GM18909 (cell line): ENCODE measurements around the gene ITSN1.

Experiments
- ATAC-seq: cut with Tn5 transposase; IDR thresholded peaks from one replicate; pipeline ENCODE4 v1.9.1; 2021; ENCODE audit warnings: mild to moderate bottlenecking; ENCODE audit not compliant: unreplicated experiment, poor library complexity

Gene ITSN1

GRCh38 chr21:33828083-33828482 lies 185.8 kb downstream of the ITSN1 start:
- ATAC-seq: no peak

- no peak for ATAC-seq
Measured at GRCh38 chr21:33828577-33828976, 186.3 kb downstream of the ITSN1 start.

GRCh38 chr21:33829844-33830243 lies 187.5 kb downstream of the ITSN1 start:
- no peak for ATAC-seq

DNA sequence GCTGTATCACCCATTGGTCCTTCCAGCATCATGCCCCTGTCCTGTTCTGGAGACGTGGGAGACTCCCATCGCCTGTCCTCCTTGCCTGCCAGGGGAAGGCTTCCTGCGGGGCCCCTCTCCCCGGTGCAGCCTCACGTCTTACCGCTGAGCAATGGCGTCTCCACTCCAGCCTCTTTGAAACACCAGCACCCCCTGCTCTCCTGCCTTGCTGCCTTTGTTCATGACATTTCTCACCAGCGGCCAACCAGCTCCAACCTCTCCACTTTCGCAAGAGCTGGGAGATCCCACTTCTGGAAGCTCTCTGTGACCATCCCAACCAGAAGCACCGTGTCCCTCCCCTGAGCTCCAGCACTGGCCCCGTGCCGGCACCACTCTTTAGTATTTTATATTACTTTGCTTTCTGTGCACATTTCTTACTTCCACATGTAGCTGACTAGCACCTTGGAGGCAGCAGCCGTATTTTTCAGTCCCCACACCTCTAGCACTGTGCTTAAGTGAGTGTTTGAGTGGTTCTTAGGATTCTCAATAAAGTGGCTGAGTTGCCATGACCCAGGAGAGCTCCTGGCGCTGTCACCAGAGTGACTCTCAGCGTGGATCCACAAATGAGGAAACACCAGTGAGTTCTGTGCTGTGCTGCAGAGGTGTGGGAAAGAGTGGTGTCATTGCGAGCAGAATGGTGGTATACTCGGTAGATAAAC lies 189.8 kb downstream of the ITSN1 start:
- no peak for ATAC-seq

- no peak for ATAC-seq
Measured at GRCh38 chr21:33834801-33835500, 192.7 kb downstream of the ITSN1 start.

DNA sequence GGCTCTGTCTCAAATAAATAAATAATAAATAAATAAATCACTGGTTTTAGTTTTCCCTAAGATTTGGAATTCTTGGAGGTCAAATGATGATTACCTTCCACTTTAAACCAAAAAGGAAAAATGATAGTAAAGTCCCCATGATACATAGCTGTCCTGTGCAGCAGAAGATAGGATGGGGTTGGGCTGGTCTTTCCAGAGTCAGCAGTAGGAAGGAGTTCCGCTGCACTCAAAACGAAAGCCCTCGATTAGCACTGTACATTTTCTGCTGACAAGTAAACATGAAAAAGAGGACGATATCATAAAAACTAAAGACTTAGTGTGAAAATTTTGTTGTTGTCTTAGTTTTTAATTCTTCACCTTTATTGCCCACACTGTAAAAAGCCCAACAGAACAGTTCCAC lies 193.6 kb downstream of the ITSN1 start:
- ATAC-seq: no peak

GRCh38 chr21:33836408-33836807 lies 194.1 kb downstream of the ITSN1 start:
- ATAC-seq: no peak

DNA sequence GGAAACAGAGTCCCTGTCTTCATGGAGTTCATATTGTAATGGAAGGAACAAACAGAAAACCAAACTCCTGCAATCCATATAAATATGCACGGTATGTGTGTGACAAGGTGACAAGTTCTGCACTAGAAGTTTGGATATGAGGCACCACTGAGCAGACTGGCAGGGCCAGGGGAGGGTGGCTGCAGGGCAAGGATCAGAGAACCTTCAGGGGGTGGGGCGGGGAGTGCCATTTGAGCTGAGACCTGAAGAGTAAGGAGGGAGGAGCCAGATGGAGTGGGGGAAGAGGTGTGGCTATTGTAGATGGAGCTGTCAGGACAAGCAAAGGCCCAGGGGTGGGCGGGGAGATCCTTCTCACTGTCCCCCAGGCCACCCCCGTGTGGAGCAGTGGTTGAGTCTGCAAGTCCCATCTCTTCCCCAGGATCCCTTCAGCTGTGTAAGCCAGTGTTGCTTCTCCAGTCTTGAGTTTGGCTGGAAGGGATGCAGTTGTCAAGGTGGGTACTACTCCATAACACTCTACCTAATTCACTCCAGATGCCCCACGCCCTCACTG lies 196.9 kb downstream of the ITSN1 start:
- ATAC-seq: no peak

DNA sequence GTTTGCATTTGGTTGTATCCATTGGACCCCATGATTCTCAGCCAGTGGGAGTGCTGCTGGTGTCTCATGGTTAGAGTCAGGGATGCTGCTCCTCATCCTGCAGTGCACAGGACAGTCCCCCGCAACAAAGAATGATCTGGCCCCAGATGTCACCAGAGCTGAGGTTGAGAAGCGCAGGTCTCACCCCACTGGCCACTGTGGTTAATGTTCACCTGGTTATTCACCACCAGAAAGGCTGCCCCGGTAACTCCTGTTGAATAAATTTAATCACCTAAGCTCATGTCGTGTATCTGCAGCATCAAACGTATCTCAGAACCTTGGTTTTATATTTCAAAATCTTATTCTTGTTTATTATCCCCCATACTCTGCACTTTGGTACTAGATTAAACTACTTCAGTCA lies 197.5 kb downstream of the ITSN1 start:
- ATAC-seq: no peak

DNA sequence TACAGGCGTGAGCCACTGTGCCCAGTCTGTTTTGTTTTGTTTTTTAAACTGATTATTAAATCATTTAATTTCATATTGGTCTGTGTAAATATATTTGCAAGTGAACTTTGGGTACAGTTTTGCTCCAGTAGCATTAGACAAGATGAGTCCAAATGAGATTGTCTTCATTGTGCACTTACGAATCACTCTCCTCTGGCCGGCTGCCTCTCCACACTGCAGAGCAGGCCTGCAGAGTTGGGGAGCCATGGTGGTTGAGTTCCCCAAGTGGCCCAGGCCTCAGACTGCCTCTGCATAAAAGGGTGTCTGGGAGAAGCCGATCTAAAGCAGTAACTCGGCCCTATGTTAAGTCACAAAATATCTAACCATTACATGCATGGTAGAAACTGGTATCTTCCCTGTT lies 198.5 kb downstream of the ITSN1 start:
- no peak for ATAC-seq

GRCh38 chr21:33841561-33841960 lies 199.3 kb downstream of the ITSN1 start:
- no peak for ATAC-seq

DNA sequence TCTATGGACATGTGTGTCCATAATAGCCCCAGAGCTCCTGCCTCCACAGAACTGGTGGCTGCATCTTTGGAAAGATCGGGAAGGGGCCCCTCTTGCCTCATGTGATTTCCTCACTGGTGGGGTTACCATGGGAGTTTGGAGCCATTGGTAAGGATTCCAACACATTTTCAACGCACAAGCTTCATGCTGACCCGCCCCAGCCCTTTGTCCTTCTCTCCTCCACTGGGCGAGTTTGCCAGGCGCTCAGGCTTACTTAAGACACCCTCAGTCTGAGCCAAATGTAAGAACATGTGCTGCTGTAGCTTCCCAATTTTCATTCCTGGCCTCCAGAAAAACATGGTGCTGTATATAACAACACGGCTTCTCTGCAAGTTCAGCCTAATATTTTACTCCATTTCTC lies 200.9 kb downstream of the ITSN1 start:
- ATAC-seq: no peak

GRCh38 chr21:33844104-33844889 lies 202.0 kb downstream of the ITSN1 start:
- ATAC-seq: no peak

GRCh38 chr21:33844890-33845205 lies 202.5 kb downstream of the ITSN1 start:
- no peak for ATAC-seq

GRCh38 chr21:33846141-33846540 lies 203.8 kb downstream of the ITSN1 start:
- ATAC-seq: no peak

GRCh38 chr21:33847588-33848248 lies 205.4 kb downstream of the ITSN1 start:
- no peak for ATAC-seq

- no peak for ATAC-seq
Measured at GRCh38 chr21:33848249-33848953, 206.1 kb downstream of the ITSN1 start.

GRCh38 chr21:33849834-33850233 lies 207.5 kb downstream of the ITSN1 start:
- no peak for ATAC-seq

- ATAC-seq: no peak
Measured at GRCh38 chr21:33850401-33850800, 208.1 kb downstream of the ITSN1 start.

DNA sequence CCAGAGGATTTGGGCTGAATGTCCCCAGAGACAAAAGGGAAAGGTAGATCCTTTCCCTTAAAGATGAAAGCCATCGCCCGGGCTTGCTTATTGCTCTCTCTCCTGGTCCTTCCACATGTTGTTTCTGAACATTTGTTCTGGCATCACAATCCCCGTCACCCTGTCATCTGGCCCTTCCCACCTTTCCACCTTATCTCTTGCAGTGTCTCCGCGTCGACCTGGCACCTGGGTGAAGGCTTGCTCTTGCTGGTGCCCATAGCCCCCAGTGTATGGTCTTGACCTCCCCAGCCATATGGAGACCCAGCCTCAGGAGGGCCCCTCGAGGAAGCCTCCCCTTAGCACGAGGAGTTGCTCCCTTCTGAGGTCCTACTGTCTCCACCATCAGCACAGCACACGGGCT lies 208.7 kb downstream of the ITSN1 start:
- ATAC-seq: no peak
